RPMI8226 (cell line): ENCODE data around the gene DEPDC1B.
"Not testable (repeated sequence)": the region's sequence is repeated elsewhere in the genome, so short reads cannot be mapped to it uniquely, and the experiment has no call there.

Source experiments
- DNase-seq: peaks from one replicate; pipeline ENCODE4 v3.0.0-alpha.2; 2015

The DEPDC1B gene

GRCh38 chr5:60578315-60578714 is 121.7 kb downstream of the DEPDC1B start:
- DNase-seq, result no peak

- no peak for DNase-seq
These were observed 122.8 kb downstream of the DEPDC1B start for GRCh38 chr5:60577116-60577515.

- DNase-seq, result no peak
These were observed 123.5 kb downstream of the DEPDC1B start for GRCh38 chr5:60576425-60576824.

- no peak for DNase-seq
These were observed 131.3 kb downstream of the DEPDC1B start for GRCh38 chr5:60568646-60569045.

GRCh38 chr5:60563696-60564324 is 136.2 kb downstream of the DEPDC1B start:
- no peak for DNase-seq

GRCh38 chr5:60553291-60553690 is 146.7 kb downstream of the DEPDC1B start:
- DNase-seq, result not testable (repeated sequence)

- no peak for DNase-seq
These were observed 148.1 kb downstream of the DEPDC1B start for GRCh38 chr5:60551829-60552228.

GRCh38 chr5:60551250-60551649 is 148.7 kb downstream of the DEPDC1B start:
- no peak for DNase-seq

- DNase-seq, result no peak
These were observed 149.7 kb downstream of the DEPDC1B start for GRCh38 chr5:60550311-60550710.

GRCh38 chr5:60549841-60550240 is 150.1 kb downstream of the DEPDC1B start:
- DNase-seq, result no peak
